SKM-1 (cell line): Measurements from ENCODE around the gene CENPF.

Experiments used
- DNase-seq: peaks from one replicate; lab custom pipeline; 2025; ENCODE audit not compliant: unreplicated experiment; lab: John Stamatoyannopoulos, UW

CENPF gene

DNA sequence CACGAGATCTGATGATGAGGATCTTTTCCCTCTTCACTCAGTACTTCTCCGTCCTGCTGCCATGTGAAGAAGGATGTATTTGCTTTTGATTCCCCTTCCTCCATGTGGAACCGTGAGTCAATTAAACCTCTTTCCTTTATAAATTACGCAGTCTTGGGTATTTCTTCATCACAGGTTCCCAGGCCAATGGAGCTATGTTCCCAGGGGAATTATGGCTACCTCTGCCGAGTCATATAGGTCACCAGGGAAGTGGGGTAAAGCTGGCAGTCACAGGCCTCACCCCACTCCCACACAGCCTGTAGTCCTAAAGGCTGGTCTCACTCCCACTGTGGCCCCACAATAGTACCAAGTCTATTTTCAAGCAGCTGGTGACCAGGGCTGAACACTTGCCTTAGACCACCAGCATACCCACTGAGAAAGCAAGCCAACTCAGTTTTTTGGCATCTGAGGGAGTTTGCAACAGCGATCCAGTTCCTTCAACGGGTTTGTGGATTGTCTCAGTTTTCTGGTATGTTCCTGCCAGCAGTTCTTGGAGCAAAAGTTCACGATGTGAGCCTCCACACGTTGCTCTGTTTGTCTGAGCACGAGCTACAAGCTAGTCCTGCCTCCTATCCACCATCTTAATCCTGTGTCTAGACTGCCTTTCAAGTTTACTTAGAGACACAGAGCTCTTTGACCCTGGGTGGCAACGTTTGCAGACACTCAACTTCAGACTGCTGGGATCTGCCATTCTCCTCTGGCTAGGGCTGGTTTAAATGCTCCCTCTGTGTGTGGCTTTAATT, 104.5 kb downstream of the CENPF start:
- DNase-seq, result no peak

DNA sequence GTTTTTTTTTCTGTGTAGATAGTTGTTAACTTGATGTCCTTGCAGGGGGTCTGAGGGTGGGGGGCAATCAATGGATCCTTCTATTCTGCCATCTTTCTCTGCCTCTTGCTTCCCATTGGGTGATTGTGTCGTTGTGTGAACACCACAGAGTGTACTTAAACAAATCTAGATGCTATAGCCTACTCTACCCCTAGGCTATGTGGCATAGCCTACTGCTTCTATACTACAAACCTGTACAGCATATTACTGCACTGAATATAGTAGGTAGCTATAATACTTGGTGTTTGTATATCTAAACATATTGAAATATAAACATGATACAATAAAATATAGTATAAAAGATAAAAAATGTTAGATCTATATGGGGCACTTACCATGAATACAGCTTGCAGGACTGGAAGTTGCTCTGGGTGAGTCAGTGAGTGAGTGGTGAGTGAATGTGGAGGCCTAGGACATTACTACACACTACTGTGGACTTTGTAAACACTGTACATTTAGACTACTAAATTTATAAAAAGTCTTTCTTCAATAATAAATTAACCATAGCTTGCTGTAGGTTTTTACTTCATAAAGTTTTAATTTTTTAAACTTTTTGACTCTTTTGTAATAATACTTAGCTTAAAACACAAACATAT, 105.4 kb downstream of the CENPF start:
- DNase-seq, result no peak

DNA sequence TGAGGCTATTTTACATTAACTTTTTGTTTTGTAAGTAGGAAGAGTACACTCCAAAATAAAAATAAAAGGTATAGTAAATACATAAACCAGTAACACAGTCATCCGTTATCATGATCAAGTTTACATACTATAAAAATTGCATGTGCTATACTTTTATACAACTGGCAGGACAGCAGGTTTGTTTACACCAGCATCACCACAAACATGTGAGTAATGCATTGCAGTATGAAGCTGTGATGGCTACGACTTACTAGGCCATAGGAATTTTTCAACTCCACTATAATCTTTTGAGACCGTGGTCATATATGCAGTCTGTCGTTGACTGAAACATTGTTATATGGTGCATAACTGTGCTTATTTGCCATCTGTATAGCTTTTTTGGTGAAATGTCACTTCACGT, 106.2 kb downstream of the CENPF start:
- no peak for DNase-seq

DNA sequence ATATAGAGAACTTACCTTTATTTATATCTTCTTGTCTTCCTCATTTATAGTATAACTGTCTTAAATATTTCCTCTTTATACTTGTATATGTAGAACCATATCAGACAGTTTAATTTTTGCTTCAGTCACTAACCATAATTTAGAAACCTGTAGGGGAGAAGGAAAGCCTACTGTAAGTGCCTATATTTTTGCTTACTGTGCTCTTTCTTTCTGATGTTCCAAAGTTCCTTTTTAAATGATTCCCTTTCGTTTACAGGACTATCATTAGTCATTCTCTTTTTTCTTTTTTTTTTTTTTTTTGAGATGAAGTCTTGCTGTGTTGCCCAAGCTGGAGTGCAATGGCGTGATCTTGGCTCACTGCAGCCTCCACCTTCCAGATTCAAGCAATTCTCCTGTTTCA, 109.7 kb downstream of the CENPF start:
- DNase-seq, result no peak
